Measurements from ENCODE around the gene AGRP.

The AGRP gene

GRCh38 chr16:67466581-67466980 lies 16.8 kb downstream of the AGRP start:
- CTCF ChIA-PET: interaction anchor here (0.6 to 8.4 kb wide), 11 partner anchors 8 to 515 kb away, joined by 3 to 99 read pairs (median 4); partner anchors contain the start of gene ATP6V0D1
- POLR2A ChIA-PET: no interaction called here

More at GRCh38 chr16:67466581-67466980, 16.8 kb downstream of the AGRP start:
- Histone ChIP-seq H3K36me3 (ENCODE audit: control insufficient read depth in 2 of 2, insufficient read depth in 1 of 2, low read length in 2 of 2) (peaks cover 0 to 5% of the 10 kb centered on the region in 2 experiments; a peak in 1 of 3 replicates), H3K4me1 (ENCODE audit: control insufficient read depth, insufficient read depth, low read length) (no peaks in the 10 kb centered on the region), H3K27ac (ENCODE audit: extremely low read depth, low read depth, low read length) (no peak overlapping the region), H3K9me3 (ENCODE audit: control insufficient read depth, insufficient read depth, low read depth, low read length) (no peaks in the 10 kb centered on the region), H3K4me3 (ENCODE audit: low read depth, low read length) (no peak overlapping the region)
- TF ChIP-seq AEBP2 (tag by site-specific recombination; IDR thresholded peaks at IDR 0.05; ENCODE audit: borderline replicate concordance): no peak
- TF ChIP-seq ZNF544 (tag by site-specific recombination; IDR thresholded peaks at IDR 0.05): no peak
- TF ChIP-seq ZNF138 (tag by site-specific recombination; IDR thresholded peaks at IDR 0.05; ENCODE audit: borderline replicate concordance): no peak
- no peak for TF ChIP-seq YY1 (tag by site-specific recombination; IDR thresholded peaks at IDR 0.05)
- no peak for TF ChIP-seq TSHZ1 (tag by site-specific recombination; IDR thresholded peaks at IDR 0.05; ENCODE audit: borderline replicate concordance)
- no peak for TF ChIP-seq ZNF707 (tag by site-specific recombination; IDR thresholded peaks at IDR 0.05)
- TF ChIP-seq ZNF585B (tag by site-specific recombination; IDR thresholded peaks at IDR 0.05): no peak
- no peak for TF ChIP-seq ZNF416 (tag by site-specific recombination; IDR thresholded peaks at IDR 0.05)
- no peak for TF ChIP-seq ZNF155 (tag by site-specific recombination; IDR thresholded peaks at IDR 0.05)
- TF ChIP-seq OVOL3 (tag by site-specific recombination; IDR thresholded peaks at IDR 0.05): no peak
- no peak for TF ChIP-seq ZNF23 (tag by site-specific recombination; IDR thresholded peaks at IDR 0.05; ENCODE audit: borderline replicate concordance)
- TF ChIP-seq, protein P1, sequence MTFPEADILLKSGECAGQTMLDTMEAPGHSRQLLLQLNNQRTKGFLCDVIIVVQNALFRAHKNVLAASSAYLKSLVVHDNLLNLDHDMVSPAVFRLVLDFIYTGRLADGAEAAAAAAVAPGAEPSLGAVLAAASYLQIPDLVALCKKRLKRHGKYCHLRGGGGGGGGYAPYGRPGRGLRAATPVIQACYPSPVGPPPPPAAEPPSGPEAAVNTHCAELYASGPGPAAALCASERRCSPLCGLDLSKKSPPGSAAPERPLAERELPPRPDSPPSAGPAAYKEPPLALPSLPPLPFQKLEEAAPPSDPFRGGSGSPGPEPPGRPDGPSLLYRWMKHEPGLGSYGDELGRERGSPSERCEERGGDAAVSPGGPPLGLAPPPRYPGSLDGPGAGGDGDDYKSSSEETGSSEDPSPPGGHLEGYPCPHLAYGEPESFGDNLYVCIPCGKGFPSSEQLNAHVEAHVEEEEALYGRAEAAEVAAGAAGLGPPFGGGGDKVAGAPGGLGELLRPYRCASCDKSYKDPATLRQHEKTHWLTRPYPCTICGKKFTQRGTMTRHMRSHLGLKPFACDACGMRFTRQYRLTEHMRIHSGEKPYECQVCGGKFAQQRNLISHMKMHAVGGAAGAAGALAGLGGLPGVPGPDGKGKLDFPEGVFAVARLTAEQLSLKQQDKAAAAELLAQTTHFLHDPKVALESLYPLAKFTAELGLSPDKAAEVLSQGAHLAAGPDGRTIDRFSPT (tag by site-specific recombination; IDR thresholded peaks at IDR 0.05): no peak
- no peak for TF ChIP-seq TRIM28 (IDR thresholded peaks at IDR 0.05; ENCODE audit: borderline replicate concordance, low read length)
- TF ChIP-seq ZBTB7A (tag by site-specific recombination; IDR thresholded peaks at IDR 0.05; ENCODE audit: low read depth): no peak
- TF ChIP-seq ZNF175 (tag by site-specific recombination; IDR thresholded peaks at IDR 0.05): no peak
- no peak for TF ChIP-seq SP2 (tag by site-specific recombination; IDR thresholded peaks at IDR 0.05)
- no peak for TF ChIP-seq BCL11A (tag by site-specific recombination; IDR thresholded peaks at IDR 0.05; ENCODE audit: low read depth)
- TF ChIP-seq ZNF157 (tag by site-specific recombination; IDR thresholded peaks at IDR 0.05): no peak
- no peak for TF ChIP-seq INSM2 (tag by site-specific recombination; IDR thresholded peaks at IDR 0.05)
- no peak for TF ChIP-seq ZBTB26 (tag by site-specific recombination; optimal IDR thresholded peaks at IDR 0.05)

Data from HEK293 (cell line).